ENCODE data around the gene WDR11. TPM values are rescaled to one million over a fixed set of nuclear protein-coding genes. Genes with fewer than 3 reads are reported as not detected.

The WDR11 gene
- total and polyA plus RNA-seq, 7 donors: 4.0 to 10.3 (median 7.5) TPM

GRCh38 chr10:120806081-120806480 is 45.1 kb upstream of the WDR11 start:
- H3K27ac ChIP-seq: no peak overlapping the region
- H3K36me3 ChIP-seq (ENCODE audit: insufficient read depth in 1 of 2, low read depth in 1 of 2): no peaks in the 10 kb centered on the region
- 92 to 98% (median 96%) methylated on average over 2 of the region's 2 CpGs for WGBS, 3 donors
- H3K27me3 ChIP-seq (ENCODE audit: insufficient read depth in 3 of 3, low read length in 2 of 3): no peaks in the 10 kb centered on the region
- H3K4me3 ChIP-seq: no peak overlapping the region
- intact Hi-C loops (cut with DNase I): no loop called here
- no peaks in the 10 kb centered on the region for H3K9me3 ChIP-seq
- TF ChIP-seq, protein P1, sequence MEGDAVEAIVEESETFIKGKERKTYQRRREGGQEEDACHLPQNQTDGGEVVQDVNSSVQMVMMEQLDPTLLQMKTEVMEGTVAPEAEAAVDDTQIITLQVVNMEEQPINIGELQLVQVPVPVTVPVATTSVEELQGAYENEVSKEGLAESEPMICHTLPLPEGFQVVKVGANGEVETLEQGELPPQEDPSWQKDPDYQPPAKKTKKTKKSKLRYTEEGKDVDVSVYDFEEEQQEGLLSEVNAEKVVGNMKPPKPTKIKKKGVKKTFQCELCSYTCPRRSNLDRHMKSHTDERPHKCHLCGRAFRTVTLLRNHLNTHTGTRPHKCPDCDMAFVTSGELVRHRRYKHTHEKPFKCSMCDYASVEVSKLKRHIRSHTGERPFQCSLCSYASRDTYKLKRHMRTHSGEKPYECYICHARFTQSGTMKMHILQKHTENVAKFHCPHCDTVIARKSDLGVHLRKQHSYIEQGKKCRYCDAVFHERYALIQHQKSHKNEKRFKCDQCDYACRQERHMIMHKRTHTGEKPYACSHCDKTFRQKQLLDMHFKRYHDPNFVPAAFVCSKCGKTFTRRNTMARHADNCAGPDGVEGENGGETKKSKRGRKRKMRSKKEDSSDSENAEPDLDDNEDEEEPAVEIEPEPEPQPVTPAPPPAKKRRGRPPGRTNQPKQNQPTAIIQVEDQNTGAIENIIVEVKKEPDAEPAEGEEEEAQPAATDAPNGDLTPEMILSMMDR (IDR thresholded peaks at IDR 0.05): no peak
- DNase-seq (no peak), ATAC-seq (no peak)
- H3K4me1 ChIP-seq: no peaks in the 10 kb centered on the region

GRCh38 chr10:120810298-120810697 is 40.9 kb upstream of the WDR11 start:
- DNase-seq (no peak), ATAC-seq (no peak)
- Histone ChIP-seq H3K27me3 (ENCODE audit: insufficient read depth in 3 of 3, low read length in 2 of 3) (no peaks in the 10 kb centered on the region), H3K27ac (no peak overlapping the region), H3K4me3 (no peak overlapping the region), H3K36me3 (ENCODE audit: insufficient read depth in 1 of 2, low read depth in 1 of 2) (no peaks in the 10 kb centered on the region), H3K4me1 (no peaks in the 10 kb centered on the region), H3K9me3 (no peaks in the 10 kb centered on the region)
- WGBS, 3 donors: 7 to 26% (median 14%) methylated on average over 2 of the region's 2 CpGs
- TF ChIP-seq, protein P1 (IDR thresholded peaks at IDR 0.05): no peak
- intact Hi-C loops (cut with DNase I): no loop called here

DNA sequence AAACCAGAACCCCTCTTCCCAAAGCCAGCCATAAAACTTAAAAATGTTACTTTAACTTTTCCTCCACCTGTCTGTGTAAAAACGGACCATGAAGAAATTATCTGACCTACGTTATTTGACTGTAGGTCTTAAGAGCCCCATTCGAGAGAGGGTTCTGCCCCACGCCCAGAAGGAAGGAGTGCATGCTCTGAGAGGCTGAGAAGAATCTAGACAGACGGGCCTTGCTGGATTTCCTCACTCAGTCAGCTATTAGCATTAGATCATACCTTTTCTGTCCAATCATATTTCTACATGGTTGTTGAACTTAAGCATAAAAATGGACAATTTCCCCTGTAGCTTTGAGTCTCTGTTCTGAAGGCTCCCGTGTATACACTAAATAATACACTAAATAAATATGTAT is 38.1 kb upstream of the WDR11 start:
- no peak overlapping the region for H3K4me3 ChIP-seq
- DNase-seq (no peak), ATAC-seq (no peak)
- intact Hi-C loops (cut with DNase I): no loop called here
- no peaks in the 10 kb centered on the region for H3K9me3 ChIP-seq
- no peaks in the 10 kb centered on the region for H3K27me3 ChIP-seq (ENCODE audit: insufficient read depth in 3 of 3, low read length in 2 of 3)
- H3K27ac ChIP-seq: no peak overlapping the region
- TF ChIP-seq, protein P1 (IDR thresholded peaks at IDR 0.05): no peak
- no peaks in the 10 kb centered on the region for H3K4me1 ChIP-seq
- H3K36me3 ChIP-seq (ENCODE audit: insufficient read depth in 1 of 2, low read depth in 1 of 2): no peaks in the 10 kb centered on the region
- 47 to 52% (median 51%) methylated on average over 6 of the region's 6 CpGs for WGBS, 3 donors

DNA sequence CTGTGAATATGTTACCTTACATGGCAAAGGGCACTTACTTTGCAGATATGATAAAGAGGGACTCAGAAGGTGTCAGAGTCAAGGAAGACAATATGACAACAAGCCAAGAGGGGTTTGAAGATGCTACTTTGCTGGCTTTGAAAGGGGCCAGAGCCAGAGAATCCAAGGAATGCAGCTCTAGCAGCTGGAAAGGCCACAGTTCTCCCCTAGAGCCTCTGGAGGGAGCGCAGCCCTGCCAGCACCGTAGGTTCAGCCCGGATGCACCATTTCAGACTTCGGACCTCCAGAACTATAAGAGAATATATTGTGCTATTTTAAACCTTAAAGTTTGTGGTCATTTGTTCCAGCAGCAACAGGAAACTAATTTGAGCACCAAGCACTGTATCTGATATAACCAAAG is 32.9 kb upstream of the WDR11 start:
- Histone ChIP-seq H3K4me3 (no peak overlapping the region), H3K4me1 (no peaks in the 10 kb centered on the region), H3K27ac (no peak overlapping the region), H3K27me3 (ENCODE audit: insufficient read depth in 3 of 3, low read length in 2 of 3) (no peaks in the 10 kb centered on the region), H3K36me3 (ENCODE audit: insufficient read depth in 1 of 2, low read depth in 1 of 2) (no peaks in the 10 kb centered on the region), H3K9me3 (no peaks in the 10 kb centered on the region)
- intact Hi-C loops (cut with DNase I): no loop called here
- WGBS, 3 donors: 61 to 66% (median 63%) methylated on average over 4 of the region's 4 CpGs
- no peak for DNase-seq
- ATAC-seq: no peak
- TF ChIP-seq, protein P1 (IDR thresholded peaks at IDR 0.05): no peak

DNA sequence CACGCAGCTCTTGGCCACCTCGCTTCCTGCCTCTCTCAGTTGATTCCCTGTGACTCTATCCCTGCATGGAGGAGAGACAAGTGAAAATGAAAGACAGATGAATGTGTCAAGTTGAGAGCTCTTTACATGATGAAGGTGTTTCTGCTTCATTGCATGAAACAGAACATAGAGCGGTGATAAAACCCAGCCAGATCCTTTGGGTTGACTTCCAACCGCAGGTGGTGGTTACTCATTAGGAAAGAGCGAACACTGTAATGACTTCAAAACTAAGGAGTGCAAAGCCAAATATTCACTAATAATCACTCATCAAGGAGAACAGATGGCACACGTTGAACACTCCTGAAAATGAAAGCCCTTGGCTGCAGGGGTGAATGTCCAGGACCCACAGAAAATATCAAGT is 31.8 kb upstream of the WDR11 start:
- Histone ChIP-seq H3K27me3 (ENCODE audit: insufficient read depth in 3 of 3, low read length in 2 of 3) (no peaks in the 10 kb centered on the region), H3K4me3 (no peak overlapping the region), H3K9me3 (no peaks in the 10 kb centered on the region), H3K4me1 (no peaks in the 10 kb centered on the region), H3K27ac (no peak overlapping the region), H3K36me3 (ENCODE audit: insufficient read depth in 1 of 2, low read depth in 1 of 2) (no peaks in the 10 kb centered on the region)
- ATAC-seq: no peak
- intact Hi-C loops (cut with DNase I): no loop called here
- DNase-seq: no peak
- 82 to 86% (median 83%) methylated on average over 6 of the region's 6 CpGs for WGBS, 3 donors
- TF ChIP-seq, protein P1 (IDR thresholded peaks at IDR 0.05): no peak

Measured in psoas muscle (tissue), 8 donors.